ENCODE measurements around the gene HSD11B1L. TPM values are rescaled to one million over a fixed set of nuclear protein-coding genes. Genes with fewer than 3 reads are reported as not detected.

Gene HSD11B1L
- total and polyA plus RNA-seq, 7 donors, result 4.5 to 15.6 (median 4.7) TPM

- TF ChIP-seq CTCF (IDR thresholded peaks at IDR 0.05), result no peak
- H3K27me3 ChIP-seq (ENCODE audit: insufficient read depth in 3 of 3, low read length in 2 of 3), result no peaks in the 10 kb centered on the region
- H3K4me3 ChIP-seq, result no peak overlapping the region
- H3K27ac ChIP-seq, result no peak overlapping the region
- DNase-seq, result no peak
- intact Hi-C loops (cut with DNase I), result no loop called here
- ATAC-seq, result no peak
- H3K9me3 ChIP-seq, result no peaks in the 10 kb centered on the region
- H3K4me1 ChIP-seq, result peaks cover 8% of the 10 kb centered on the region
- H3K36me3 ChIP-seq (ENCODE audit: insufficient read depth in 1 of 2, low read depth in 1 of 2), result peaks cover 18 to 73% of the 10 kb centered on the region in 2 donors
- WGBS, 3 donors, result 71 to 83% (median 74%) methylated on average over 11 of the region's 11 CpGs
Observed at GRCh38 chr19:5669212-5669611, 11.6 kb upstream of the HSD11B1L start.

- intact Hi-C loops (cut with DNase I), result no loop called here
- no peak overlapping the region for H3K27ac ChIP-seq
- no peak overlapping the region for H3K4me3 ChIP-seq
- TF ChIP-seq CTCF (IDR thresholded peaks at IDR 0.05), result no peak
- no peak for DNase-seq
- no peaks in the 10 kb centered on the region for H3K27me3 ChIP-seq (ENCODE audit: insufficient read depth in 3 of 3, low read length in 2 of 3)
- ATAC-seq, result no peak
- 89 to 93% (median 91%) methylated on average over 7 of the region's 7 CpGs for WGBS, 3 donors
- H3K4me1 ChIP-seq, result peaks cover 5% of the 10 kb centered on the region
- H3K9me3 ChIP-seq, result no peaks in the 10 kb centered on the region
- H3K36me3 ChIP-seq (ENCODE audit: insufficient read depth in 1 of 2, low read depth in 1 of 2), result peaks cover 6 to 49% of the 10 kb centered on the region in 2 donors
Observed at GRCh38 chr19:5671600-5671999, 9.2 kb upstream of the HSD11B1L start.

- intact Hi-C loops (cut with DNase I), result no loop called here
- Histone ChIP-seq H3K27me3 (ENCODE audit: insufficient read depth in 3 of 3, low read length in 2 of 3) (no peaks in the 10 kb centered on the region), H3K4me3 (no peak overlapping the region), H3K27ac (no peak overlapping the region), H3K36me3 (ENCODE audit: insufficient read depth in 1 of 2, low read depth in 1 of 2) (peaks cover 7 to 43% of the 10 kb centered on the region in 2 donors), H3K4me1 (peaks cover 7% of the 10 kb centered on the region), H3K9me3 (no peaks in the 10 kb centered on the region)
- TF ChIP-seq CTCF (IDR thresholded peaks at IDR 0.05), result no peak
- ATAC-seq, result no peak
- DNase-seq, result no peak
- 60 to 65% (median 64%) methylated on average over 13 of the region's 13 CpGs for WGBS, 3 donors
Observed at GRCh38 chr19:5672708-5673459, 7.9 kb upstream of the HSD11B1L start.

- 96 to 100% (median 98%) methylated on average over 1 of the region's 1 CpG for WGBS, 3 donors
- peaks cover 9 to 43% of the 10 kb centered on the region in 2 donors for H3K36me3 ChIP-seq (ENCODE audit: insufficient read depth in 1 of 2, low read depth in 1 of 2)
- no peak for ATAC-seq
Observed at GRCh38 chr19:5673752-5674151, 7.1 kb upstream of the HSD11B1L start.

More at GRCh38 chr19:5673752-5674151, 7.1 kb upstream of the HSD11B1L start:
- H3K27ac ChIP-seq, result no peak overlapping the region
- intact Hi-C loops (cut with DNase I), result no loop called here
- peaks cover 7% of the 10 kb centered on the region for H3K4me1 ChIP-seq
- H3K4me3 ChIP-seq, result no peak overlapping the region
- no peak for DNase-seq
- no peaks in the 10 kb centered on the region for H3K27me3 ChIP-seq (ENCODE audit: insufficient read depth in 3 of 3, low read length in 2 of 3)
- no peaks in the 10 kb centered on the region for H3K9me3 ChIP-seq
- TF ChIP-seq CTCF (IDR thresholded peaks at IDR 0.05), result no peak

All from psoas muscle (tissue), 8 donors.